ENCODE results near the gene CCDC70. TPM values are rescaled to one million over a fixed set of nuclear protein-coding genes. Genes with fewer than 3 reads are reported as not detected.

Gene CCDC70
- total and polyA plus RNA-seq, 4 donors = not detected

DNA sequence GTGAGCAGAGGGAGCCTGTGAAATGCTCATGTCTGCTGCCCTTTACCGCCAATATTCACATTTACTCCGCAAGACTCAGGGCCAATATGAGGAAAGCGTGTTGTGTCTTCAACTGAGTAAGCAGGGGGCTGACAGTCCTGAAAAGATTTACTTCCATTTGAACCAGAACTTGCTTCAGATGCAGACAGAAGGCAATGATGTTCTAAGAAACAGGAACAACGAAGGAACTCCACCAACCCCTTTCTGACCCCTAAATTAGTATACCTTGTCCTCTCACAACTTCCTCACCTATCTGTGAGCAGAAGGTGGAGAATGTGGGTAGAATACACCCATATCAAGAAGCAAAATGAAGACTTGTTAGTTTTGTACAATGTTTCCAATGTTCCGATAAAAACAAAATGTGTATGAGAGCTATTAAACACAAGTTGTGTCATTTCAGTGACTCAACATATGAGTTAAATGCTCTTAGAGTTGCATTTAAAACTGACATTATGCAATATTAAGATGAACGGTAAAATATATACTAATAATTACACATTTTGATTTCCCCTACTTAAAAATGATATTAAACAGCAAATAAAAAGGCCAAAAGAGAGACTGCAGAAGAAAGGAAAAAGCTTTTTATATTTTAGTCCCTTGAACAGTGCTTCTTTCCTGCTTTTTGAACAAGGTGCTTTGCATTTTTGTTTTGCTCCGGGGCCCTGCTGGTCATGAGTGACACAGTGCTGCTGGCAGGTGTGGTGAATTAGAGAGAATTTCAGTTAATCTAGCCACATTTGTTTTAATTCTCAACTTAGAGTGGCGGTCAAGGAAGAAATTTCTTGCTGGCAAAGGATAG is 32.8 kb upstream of the CCDC70 start:
- Histone ChIP-seq H3K9me3 (ENCODE audit: control insufficient read depth in 4 of 4, insufficient read depth in 3 of 4, low read length in 3 of 4) (no peaks in the 10 kb centered on the region), H3K4me3 (no peak overlapping the region), H3K36me3 (ENCODE audit: control insufficient read depth in 4 of 4, insufficient read depth in 4 of 4, low read length in 4 of 4) (no peaks in the 10 kb centered on the region), H3K27me3 (ENCODE audit: control insufficient read depth in 3 of 3, insufficient read depth in 3 of 3, low read length in 2 of 3) (no peaks in the 10 kb centered on the region), H3K9ac (ENCODE audit: insufficient read depth in 1 of 2, low read length in 2 of 2) (no peak overlapping the region), H3K27ac (ENCODE audit: low read depth in 1 of 2, low read length in 1 of 2) (no peak overlapping the region), H3K4me1 (ENCODE audit: control insufficient read depth in 5 of 5, insufficient read depth in 5 of 5, low read length in 5 of 5) (peaks cover 0 to 23% (median 6%) of the 10 kb centered on the region in 5 donors)
- 69 to 81% methylated on average over 8 of the region's 8 CpGs for WGBS, 2 donors
- DNase-seq (no peak), ATAC-seq (ENCODE audit: insufficient read depth, low FRiP score) (no peak)
- TF ChIP-seq, protein P1, sequence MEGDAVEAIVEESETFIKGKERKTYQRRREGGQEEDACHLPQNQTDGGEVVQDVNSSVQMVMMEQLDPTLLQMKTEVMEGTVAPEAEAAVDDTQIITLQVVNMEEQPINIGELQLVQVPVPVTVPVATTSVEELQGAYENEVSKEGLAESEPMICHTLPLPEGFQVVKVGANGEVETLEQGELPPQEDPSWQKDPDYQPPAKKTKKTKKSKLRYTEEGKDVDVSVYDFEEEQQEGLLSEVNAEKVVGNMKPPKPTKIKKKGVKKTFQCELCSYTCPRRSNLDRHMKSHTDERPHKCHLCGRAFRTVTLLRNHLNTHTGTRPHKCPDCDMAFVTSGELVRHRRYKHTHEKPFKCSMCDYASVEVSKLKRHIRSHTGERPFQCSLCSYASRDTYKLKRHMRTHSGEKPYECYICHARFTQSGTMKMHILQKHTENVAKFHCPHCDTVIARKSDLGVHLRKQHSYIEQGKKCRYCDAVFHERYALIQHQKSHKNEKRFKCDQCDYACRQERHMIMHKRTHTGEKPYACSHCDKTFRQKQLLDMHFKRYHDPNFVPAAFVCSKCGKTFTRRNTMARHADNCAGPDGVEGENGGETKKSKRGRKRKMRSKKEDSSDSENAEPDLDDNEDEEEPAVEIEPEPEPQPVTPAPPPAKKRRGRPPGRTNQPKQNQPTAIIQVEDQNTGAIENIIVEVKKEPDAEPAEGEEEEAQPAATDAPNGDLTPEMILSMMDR (IDR thresholded peaks at IDR 0.05; ENCODE audit: control extremely low read depth, extremely low read depth) = no peak

DNA sequence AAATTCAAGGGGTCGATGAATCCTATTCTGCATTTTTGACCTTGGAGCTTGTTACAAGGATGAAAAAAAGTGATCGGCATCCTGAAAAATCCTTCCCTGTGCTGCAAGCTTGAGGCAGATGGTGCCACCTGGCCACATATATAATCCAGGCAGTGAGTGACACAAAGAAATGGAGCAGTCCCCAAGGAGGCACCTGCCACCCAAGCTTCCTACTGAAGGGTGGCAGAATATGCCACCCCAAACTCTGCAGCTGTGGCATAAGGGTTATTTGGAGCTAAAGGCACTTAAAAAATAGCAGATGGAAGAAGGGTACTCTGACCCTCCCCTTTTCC is 32.2 kb upstream of the CCDC70 start:
- H3K36me3 ChIP-seq (ENCODE audit: control insufficient read depth in 4 of 4, insufficient read depth in 4 of 4, low read length in 4 of 4) = no peaks in the 10 kb centered on the region
- no peak overlapping the region for H3K9ac ChIP-seq (ENCODE audit: insufficient read depth in 1 of 2, low read length in 2 of 2)
- DNase-seq (no peak), ATAC-seq (ENCODE audit: insufficient read depth, low FRiP score) (no peak)
- WGBS, 2 donors = 96 to 99% methylated on average over 2 of the region's 2 CpGs
- H3K27ac ChIP-seq (ENCODE audit: low read depth in 1 of 2, low read length in 1 of 2) = no peak overlapping the region
- peaks cover 0 to 23% (median 6%) of the 10 kb centered on the region in 5 donors for H3K4me1 ChIP-seq (ENCODE audit: control insufficient read depth in 5 of 5, insufficient read depth in 5 of 5, low read length in 5 of 5)
- no peaks in the 10 kb centered on the region for H3K27me3 ChIP-seq (ENCODE audit: control insufficient read depth in 3 of 3, insufficient read depth in 3 of 3, low read length in 2 of 3)
- TF ChIP-seq, protein P1 (IDR thresholded peaks at IDR 0.05; ENCODE audit: control extremely low read depth, extremely low read depth) = no peak
- no peaks in the 10 kb centered on the region for H3K9me3 ChIP-seq (ENCODE audit: control insufficient read depth in 4 of 4, insufficient read depth in 3 of 4, low read length in 3 of 4)
- no peak overlapping the region for H3K4me3 ChIP-seq

- H3K4me3 ChIP-seq = no peak overlapping the region
- WGBS, 2 donors = 95 to 98% methylated on average over 5 of the region's 5 CpGs
- ATAC-seq (ENCODE audit: insufficient read depth, low FRiP score) (no peak), DNase-seq (no peak)
- H3K27ac ChIP-seq (ENCODE audit: low read depth in 1 of 2, low read length in 1 of 2) = no peak overlapping the region
- peaks cover 0 to 7% (median 3%) of the 10 kb centered on the region in 5 donors for H3K4me1 ChIP-seq (ENCODE audit: control insufficient read depth in 5 of 5, insufficient read depth in 5 of 5, low read length in 5 of 5)
- TF ChIP-seq, protein P1 (IDR thresholded peaks at IDR 0.05; ENCODE audit: control extremely low read depth, extremely low read depth) = no peak
- H3K36me3 ChIP-seq (ENCODE audit: control insufficient read depth in 4 of 4, insufficient read depth in 4 of 4, low read length in 4 of 4) = no peaks in the 10 kb centered on the region
- no peaks in the 10 kb centered on the region for H3K27me3 ChIP-seq (ENCODE audit: control insufficient read depth in 3 of 3, insufficient read depth in 3 of 3, low read length in 2 of 3)
- H3K9me3 ChIP-seq (ENCODE audit: control insufficient read depth in 4 of 4, insufficient read depth in 3 of 4, low read length in 3 of 4) = no peaks in the 10 kb centered on the region
- H3K9ac ChIP-seq (ENCODE audit: insufficient read depth in 1 of 2, low read length in 2 of 2) = no peak overlapping the region
These were observed 30.2 kb upstream of the CCDC70 start for GRCh38 chr13:51831519-51831918.
